Left ventricle myocardium superior (tissue), 1 donor: Measurements from ENCODE around the gene TAGLN2. TPM values are rescaled to one million over a fixed set of nuclear protein-coding genes. Genes with fewer than 3 reads are reported as not detected.
"Not testable (repeated sequence)": the region's sequence is repeated elsewhere in the genome, so short reads cannot be mapped to it uniquely, and the experiment has no call there.

Experiments
- ATAC-seq: fragments of 200-7000 bp; cut with Tn5 transposase; one replicate; pipeline ENCODE4 v1.9.1; 2020; ENCODE audit warnings: mild to moderate bottlenecking, moderate library complexity
- DNase-seq: peaks from one replicate; pipeline ENCODE4 v3.0.0-alpha.2; 2020
- intact Hi-C: fragments of 100-400 bp; cut with micrococcal nuclease; formaldehyde crosslinking; loops from one replicate; pipeline ENCODE4 v1.11.0; 2022
- total RNA-seq: library from RNA; stranded (reverse); fragmentation: NEBNext Ultra II Directional; extraction: Animal tissue kit (Norgen Biotek cat#: 25700); gene quantifications from one replicate; pipeline ENCODE4 v1.2.1, GENCODE V29; 2021
- donor health status: DM: no; HTN: yes; CAD: no; lungs with severe emphysema.

The TAGLN2 gene
- total RNA-seq, 1 donor from 2014 or later = 104 TPM

GRCh38 chr1:159914252-159915018, 10.9 kb downstream of the TAGLN2 start:
- no peak for ATAC-seq
- intact Hi-C loops = no loop called here
- DNase-seq = no peak

- ATAC-seq = no peak
- intact Hi-C loops = no loop called here
Observed at GRCh38 chr1:159913451-159914192, 11.7 kb downstream of the TAGLN2 start.

GRCh38 chr1:159911326-159912070, 13.8 kb downstream of the TAGLN2 start:
- ATAC-seq = no peak
- intact Hi-C loops = no loop called here

More at GRCh38 chr1:159913451-159914192, 11.7 kb downstream of the TAGLN2 start:
- no peak for DNase-seq

GRCh38 chr1:159908031-159908940, 17.0 kb downstream of the TAGLN2 start:
- no peak for DNase-seq
- intact Hi-C loops = no loop called here
- no peak for ATAC-seq

More at GRCh38 chr1:159911326-159912070, 13.8 kb downstream of the TAGLN2 start:
- DNase-seq = no peak

- DNase-seq (no peak), ATAC-seq (no peak)
- intact Hi-C loops = no loop called here
Observed at GRCh38 chr1:159906960-159907359, 18.3 kb downstream of the TAGLN2 start.

- intact Hi-C loops, ATAC-seq, DNase-seq: not testable (repeated sequence)
Observed at GRCh38 chr1:159904036-159904435, 21.3 kb downstream of the TAGLN2 start.

- no peak for ATAC-seq
- intact Hi-C loops = no loop called here
- DNase-seq = no peak
Observed at GRCh38 chr1:159902541-159902940, 22.8 kb downstream of the TAGLN2 start.

- intact Hi-C loops = no loop called here
- no peak for ATAC-seq
- no peak for DNase-seq
Observed at GRCh38 chr1:159900755-159901360, 24.4 kb downstream of the TAGLN2 start.

GRCh38 chr1:159900086-159900680, 25.1 kb downstream of the TAGLN2 start, which contains the start of gene CFAP45:
Gene CFAP45 (minus strand): TSS chr1:159900165. CDS start chr1:159900098, 67 bp downstream.
- DNase-seq (peak; percentile 87), ATAC-seq (peak; percentile 93)
- intact Hi-C loops = no loop called here

GRCh38 chr1:159899634-159900033, 25.7 kb downstream of the TAGLN2 start:
- DNase-seq, ATAC-seq, intact Hi-C loops: not testable (repeated sequence)

GRCh38 chr1:159898527-159898926, 26.8 kb downstream of the TAGLN2 start:
- DNase-seq = no peak
- ATAC-seq = no peak
- intact Hi-C loops = no loop called here

GRCh38 chr1:159897962-159898361, 27.3 kb downstream of the TAGLN2 start:
- ATAC-seq (no peak), DNase-seq (no peak)
- intact Hi-C loops = no loop called here

GRCh38 chr1:159896546-159896930, 28.8 kb downstream of the TAGLN2 start:
- intact Hi-C loops = no loop called here
- no peak for ATAC-seq
- DNase-seq = no peak

GRCh38 chr1:159895836-159896545, 29.3 kb downstream of the TAGLN2 start:
- intact Hi-C loops = no loop called here
- no peak for DNase-seq
- peak; percentile 52 for ATAC-seq

GRCh38 chr1:159895286-159895685, 30.0 kb downstream of the TAGLN2 start:
- no peak for DNase-seq
- intact Hi-C loops = no loop called here
- no peak for ATAC-seq

- intact Hi-C loops = loop anchor here (5.0 kb wide), 1 partner anchor 96 kb away; no protein-coding TSS in a partner anchor
- DNase-seq = no peak
- no peak for ATAC-seq
Observed at GRCh38 chr1:159892944-159893343, 32.4 kb downstream of the TAGLN2 start.
